BLaER1 treated with 17β-estradiol and CSF1 and Interleukin-3, amounts not matched to agents 10 nM and 100 nM (cell line): Measurements from ENCODE around the gene CD22.
"Not testable (repeated sequence)": the region's sequence is repeated elsewhere in the genome, so short reads cannot be mapped to it uniquely, and the experiment has no call there.

Source experiments
- H3K27ac ChIP-seq, 11 experiments: shearing (Covaris generic); formaldehyde crosslinking; 2 replicates each; pipeline ENCODE4 v1.8.1; 2022
- H3K27me3 ChIP-seq, 11 experiments: shearing (Covaris generic); formaldehyde crosslinking; 2 replicates each; pipeline ENCODE4 v1.8.1; 2022
- H3K36me3 ChIP-seq, 11 experiments: shearing (Covaris generic); formaldehyde crosslinking; 2 replicates each; pipeline ENCODE4 v1.8.1; 2022
- H3K4me1 ChIP-seq, 10 experiments: shearing (Covaris generic); formaldehyde crosslinking; 2 replicates each; pipeline ENCODE4 v1.8.1; 2022
- H3K4me2 ChIP-seq, 11 experiments: shearing (Covaris generic); formaldehyde crosslinking; 2 replicates each; pipeline ENCODE4 v1.8.1; 2022
- H3K4me3 ChIP-seq, 10 experiments: shearing (Covaris generic); formaldehyde crosslinking; 2 replicates each; pipeline ENCODE4 v1.8.1; 2022
- H3K9ac ChIP-seq, 11 experiments: shearing (Covaris generic); formaldehyde crosslinking; 2 replicates each; pipeline ENCODE4 v1.8.1; 2022
- H3K9me3 ChIP-seq, 11 experiments: shearing (Covaris generic); formaldehyde crosslinking; replicated peaks in 1 of 11; 2 replicates each; pipeline ENCODE4 v1.8.1; 2022
- H4K20me1 ChIP-seq, 11 experiments: shearing (Covaris generic); formaldehyde crosslinking; 2 replicates each; pipeline ENCODE4 v1.8.1; 2022
- Cebpa-rat ChIP-seq, 11 experiments: shearing (Covaris generic); IDR thresholded peaks; 2 replicates each; pipeline ENCODE4 v1.8.1; 2022

CD22 gene

GRCh38 chr19:35328851-35329285 lies at the start of gene CD22:
CD22 (plus strand) TSS chr19:35329187; CDS start chr19:35332041, 2,854 bp downstream.
- no peak for TF ChIP-seq Cebpa-rat (IDR thresholded peaks at IDR 0.05)
- Histone ChIP-seq H3K9ac (peak within 1 kb of the TSS; percentile 52 to 86 (median 75); a peak in 21 of 22 replicates), H3K4me2 (peak within 1 kb of the TSS; percentile 74 to 98 (median 93))

GRCh38 chr19:35279374-35279773 lies 49.6 kb upstream of the CD22 start:
- H3K4me1 ChIP-seq: peaks cover 36 to 54% (median 43%) of the 10 kb centered on the region in 10 experiments
- 0 out of 22 replicates have a peak overlapping the region, but pooled peaks of 1 of the 11 experiments have one; percentile 18 for H3K9ac ChIP-seq
- peaks cover 50 to 58% (median 55%) of the 10 kb centered on the region in 11 experiments for H3K36me3 ChIP-seq
- H3K27ac ChIP-seq: no peak overlapping the region
- H3K9me3 ChIP-seq: no peaks in the 10 kb centered on the region
- H3K27me3 ChIP-seq: peaks cover 0 to 7% (median 0%) of the 10 kb centered on the region in 11 experiments; a peak in 5 of 22 replicates
- peak overlapping the region; percentile 44 to 98 (median 82); a peak in 16 of 22 replicates for H3K4me2 ChIP-seq
- peaks cover 0 to 24% (median 5%) of the 10 kb centered on the region in 11 experiments; a peak in 6 of 22 replicates for H4K20me1 ChIP-seq
- TF ChIP-seq Cebpa-rat (IDR thresholded peaks at IDR 0.05): no peak
- no peak overlapping the region for H3K4me3 ChIP-seq

More at GRCh38 chr19:35328851-35329285, at the start of gene CD22:
- Histone ChIP-seq H3K27ac (peak within 1 kb of the TSS in 9 of 11 experiments; percentile 47 to 84 (median 72); a peak in 18 of 22 replicates), H3K9me3 (no peaks in the 10 kb centered on the region), H4K20me1 (peaks cover 0 to 36% (median 0%) of the 10 kb centered on the region in 11 experiments; a peak in 4 of 22 replicates), H3K4me1 (peaks cover 78 to 97% (median 87%) of the 10 kb centered on the region in 10 experiments), H3K36me3 (peaks cover 0 to 21% (median 6%) of the 10 kb centered on the region in 11 experiments; a peak in 12 of 22 replicates), H3K27me3 (no peaks in the 10 kb centered on the region), H3K4me3 (peak within 1 kb of the TSS; percentile 41 to 87 (median 68))

- peaks cover 42 to 49% (median 47%) of the 10 kb centered on the region in 11 experiments for H3K36me3 ChIP-seq
- H3K9ac ChIP-seq: 0 out of 22 replicates have a peak overlapping the region, but pooled peaks of 2 of the 11 experiments have one; percentile 5 to 18
- peaks cover 44 to 62% (median 52%) of the 10 kb centered on the region in 10 experiments for H3K4me1 ChIP-seq
These were observed 48.8 kb upstream of the CD22 start for GRCh38 chr19:35279985-35280821.

GRCh38 chr19:35281303-35281702 lies 47.7 kb upstream of the CD22 start:
- TF ChIP-seq Cebpa-rat (IDR thresholded peaks at IDR 0.05): no peak
- Histone ChIP-seq H3K27ac (peak overlapping the region in 5 of 11 experiments; percentile 15 to 69 (median 29); a peak in 7 of 22 replicates), H3K9ac (peak overlapping the region in 3 of 11 experiments; percentile 24 to 64 (median 35); a peak in 1 of 22 replicates)

More at GRCh38 chr19:35279985-35280821, 48.8 kb upstream of the CD22 start:
- Histone ChIP-seq H4K20me1 (peaks cover 0 to 24% (median 5%) of the 10 kb centered on the region in 11 experiments; a peak in 6 of 22 replicates), H3K4me2 (peak overlapping the region; percentile 59 to 98 (median 86)), H3K9me3 (no peaks in the 10 kb centered on the region), H3K4me3 (no peak overlapping the region), H3K27me3 (peaks cover 0 to 7% (median 0%) of the 10 kb centered on the region in 11 experiments; a peak in 5 of 22 replicates), H3K27ac (peak overlapping the region in 1 of 11 experiments; percentile 25; a peak in 2 of 22 replicates)
- no peak for TF ChIP-seq Cebpa-rat (IDR thresholded peaks at IDR 0.05)

GRCh38 chr19:35284153-35285094 lies 44.6 kb upstream of the CD22 start:
- Histone ChIP-seq H3K9ac (0 out of 22 replicates have a peak overlapping the region, but pooled peaks of 2 of the 11 experiments have one; percentile 22 to 27), H3K4me1 (peaks cover 63 to 83% (median 77%) of the 10 kb centered on the region in 10 experiments), H3K36me3 (peaks cover 0 to 7% (median 5%) of the 10 kb centered on the region in 11 experiments; a peak in 17 of 22 replicates), H3K4me2 (peak overlapping the region; percentile 10 to 98 (median 42); a peak in 19 of 22 replicates), H3K9me3 (no peaks in the 10 kb centered on the region), H3K27ac (peak overlapping the region in 1 of 11 experiments; percentile 44; a peak in 2 of 22 replicates), H4K20me1 (0 out of 22 replicates have a peak, but pooled peaks cover 0 to 8% (median 0%) of the 10 kb centered on the region in 11 experiments), H3K27me3 (peaks cover 0 to 7% (median 0%) of the 10 kb centered on the region in 11 experiments; a peak in 5 of 22 replicates), H3K4me3 (no peak overlapping the region)
- TF ChIP-seq Cebpa-rat (IDR thresholded peaks at IDR 0.05): no peak

More at GRCh38 chr19:35281303-35281702, 47.7 kb upstream of the CD22 start:
- Histone ChIP-seq H3K36me3 (peaks cover 31 to 38% (median 36%) of the 10 kb centered on the region in 11 experiments), H3K9me3 (no peaks in the 10 kb centered on the region), H3K4me2 (peak overlapping the region; percentile 70 to 98 (median 86)), H3K4me3 (no peak overlapping the region), H4K20me1 (peaks cover 0 to 22% (median 5%) of the 10 kb centered on the region in 11 experiments; a peak in 6 of 22 replicates), H3K4me1 (peaks cover 46 to 73% (median 62%) of the 10 kb centered on the region in 10 experiments), H3K27me3 (peaks cover 0 to 7% (median 0%) of the 10 kb centered on the region in 11 experiments; a peak in 5 of 22 replicates)

- no peak overlapping the region for H3K4me3 ChIP-seq
- H3K4me2 ChIP-seq: peak overlapping the region; percentile 10 to 98 (median 42); a peak in 19 of 22 replicates
- H3K9me3 ChIP-seq: no peaks in the 10 kb centered on the region
- peaks cover 0 to under 1% (median 0%) of the 10 kb centered on the region in 11 experiments; a peak in 4 of 22 replicates for H3K36me3 ChIP-seq
- peaks cover 57 to 78% (median 71%) of the 10 kb centered on the region in 10 experiments for H3K4me1 ChIP-seq
- 0 out of 22 replicates have a peak, but pooled peaks cover 0 to 1% (median 0%) of the 10 kb centered on the region in 11 experiments for H4K20me1 ChIP-seq
- H3K27me3 ChIP-seq: peaks cover 0 to 7% (median 0%) of the 10 kb centered on the region in 11 experiments; a peak in 5 of 22 replicates
- peak in 2 of 11 experiments; percentile 24 to 34; a peak in 1 of 22 replicates for TF ChIP-seq Cebpa-rat (IDR thresholded peaks at IDR 0.05)
- peak overlapping the region in 1 of 11 experiments; percentile 44; a peak in 2 of 22 replicates for H3K27ac ChIP-seq
- 0 out of 22 replicates have a peak overlapping the region, but pooled peaks of 2 of the 11 experiments have one; percentile 22 to 27 for H3K9ac ChIP-seq
These were observed 43.9 kb upstream of the CD22 start for GRCh38 chr19:35285095-35285449.

- H3K27me3 ChIP-seq, H3K9me3 ChIP-seq, H3K36me3 ChIP-seq, H4K20me1 ChIP-seq, H3K4me3 ChIP-seq, H3K27ac ChIP-seq: not testable (repeated sequence)
- peak overlapping the region; percentile 10 to 98 (median 42); a peak in 18 of 22 replicates for H3K4me2 ChIP-seq
- H3K4me1 ChIP-seq: peaks cover 53 to 74% (median 67%) of the 10 kb centered on the region in 10 experiments
- H3K9ac ChIP-seq: 0 out of 22 replicates have a peak overlapping the region, but pooled peaks of 1 of the 11 experiments have one; percentile 22
These were observed 43.5 kb upstream of the CD22 start for GRCh38 chr19:35285465-35285864.

GRCh38 chr19:35286101-35286500 lies 42.9 kb upstream of the CD22 start:
- Histone ChIP-seq H3K4me2 (peak overlapping the region in 9 of 11 experiments; percentile 41 to 93 (median 65); a peak in 10 of 22 replicates), H3K4me1 (peaks cover 48 to 68% (median 62%) of the 10 kb centered on the region in 10 experiments)
- not testable (repeated sequence) for H3K27me3 ChIP-seq, H3K4me3 ChIP-seq, H3K27ac ChIP-seq, H4K20me1 ChIP-seq, H3K9ac ChIP-seq, H3K36me3 ChIP-seq, H3K9me3 ChIP-seq
